GM12865 (cell line): Measurements from ENCODE around the gene CDH23.

Source experiments
- DNase-seq: peaks from one replicate; pipeline ENCODE4 v3.0.0; 2010; ENCODE audit warnings: low read depth
- H3K4me3 ChIP-seq: 2 replicates; pipeline ENCODE4 v1.5.1; 2011; ENCODE audit warnings: mild to moderate bottlenecking, low read depth, low read length, control low read depth
- CTCF ChIP-seq: IDR thresholded peaks from 2 replicates; pipeline ENCODE4 v1.5.1; 2011; ENCODE audit warnings: low read length, control low read depth, low read depth, inconsistent platforms; ENCODE audit not compliant: insufficient read depth; ENCODE audit errors: missing control alignments

The CDH23 gene

GRCh38 chr10:71396711-71397295 is at the start of gene CDH23:
TSS of gene CDH23 (plus strand) at chr10:71396920. CDS start at chr10:71439832, 42,912 bp downstream.
- DNase-seq, result no peak
- no peak for TF ChIP-seq CTCF
- H3K4me3 ChIP-seq, result no peak within 1 kb of the TSS

- no peak overlapping the region for H3K4me3 ChIP-seq
- DNase-seq, result no peak
- TF ChIP-seq CTCF, result no peak
Observed at GRCh38 chr10:71347587-71348395, 48.9 kb upstream of the CDH23 start.

GRCh38 chr10:71348850-71349249 is 47.9 kb upstream of the CDH23 start:
- H3K4me3 ChIP-seq, result no peak overlapping the region
- TF ChIP-seq CTCF, result no peak
- no peak for DNase-seq

GRCh38 chr10:71349406-71349805 is 47.3 kb upstream of the CDH23 start:
- DNase-seq, result no peak
- H3K4me3 ChIP-seq, result no peak overlapping the region
- TF ChIP-seq CTCF, result no peak

- no peak for DNase-seq
- TF ChIP-seq CTCF, result no peak
- H3K4me3 ChIP-seq, result no peak overlapping the region
Observed at GRCh38 chr10:71351087-71351486, 45.6 kb upstream of the CDH23 start.

GRCh38 chr10:71351628-71352319 is 44.9 kb upstream of the CDH23 start:
- no peak for TF ChIP-seq CTCF
- no peak for DNase-seq
- no peak overlapping the region for H3K4me3 ChIP-seq
